HEK293T (cell line): ENCODE results near the gene PCA3.

Source experiments
- ARNT ChIP-seq: fragments of 450-650 bp; IDR thresholded peaks from 2 replicates; pipeline ENCODE4 v1.6.1; 2017; ENCODE audit warnings: mild to moderate bottlenecking
- BHLHE40 ChIP-seq: fragments of 450-650 bp; IDR thresholded peaks from 2 replicates; pipeline ENCODE4 v1.6.1; 2016; ENCODE audit warnings: mild to moderate bottlenecking, moderate library complexity, borderline replicate concordance
- CTBP1 ChIP-seq: fragments of 450-650 bp; IDR thresholded peaks from 2 replicates; pipeline ENCODE4 v1.6.1; 2016; ENCODE audit warnings: borderline replicate concordance
- ELF4 ChIP-seq: fragments of 450-650 bp; IDR thresholded peaks from 2 replicates; pipeline ENCODE4 v1.6.1; 2017; ENCODE audit warnings: antibody characterized with exemption
- FOXA1 ChIP-seq: fragments of 450-650 bp; IDR thresholded peaks from 2 replicates; pipeline ENCODE4 v1.6.1; 2016; ENCODE audit warnings: mild to moderate bottlenecking
- FOXK2 ChIP-seq: fragments of 450-650 bp; IDR thresholded peaks from 2 replicates; pipeline ENCODE4 v1.6.1; 2016; ENCODE audit warnings: mild to moderate bottlenecking
- FOXM1 ChIP-seq: fragments of 450-650 bp; IDR thresholded peaks from 2 replicates; pipeline ENCODE4 v1.6.1; 2017; ENCODE audit warnings: mild to moderate bottlenecking, borderline replicate concordance
- HDGF ChIP-seq: fragments of 450-650 bp; IDR thresholded peaks from 2 replicates; pipeline ENCODE4 v1.6.1; 2017; ENCODE audit warnings: antibody characterized with exemption, borderline replicate concordance
- L3MBTL2 ChIP-seq: fragments of 450-650 bp; conservative IDR thresholded peaks from 2 replicates; pipeline ENCODE4 v1.6.1; 2016; ENCODE audit warnings: mild to moderate bottlenecking
- LEF1 ChIP-seq: fragments of 450-650 bp; IDR thresholded peaks from 2 replicates; pipeline ENCODE4 v1.6.1; 2017; ENCODE audit warnings: mild to moderate bottlenecking, borderline replicate concordance
- NFRKB ChIP-seq: fragments of 450-650 bp; IDR thresholded peaks from 2 replicates; pipeline ENCODE4 v1.6.1; 2016; ENCODE audit warnings: mild to moderate bottlenecking, moderate library complexity
- SP1 ChIP-seq: fragments of 450-650 bp; IDR thresholded peaks from 2 replicates; pipeline ENCODE4 v1.6.1; 2017
- SUZ12 ChIP-seq: fragments of 450-650 bp; IDR thresholded peaks from 2 replicates; pipeline ENCODE4 v1.6.1; 2016; ENCODE audit warnings: mild to moderate bottlenecking
- TARDBP ChIP-seq: fragments of 450-650 bp; IDR thresholded peaks from 2 replicates; pipeline ENCODE4 v1.6.1; 2016

DNA sequence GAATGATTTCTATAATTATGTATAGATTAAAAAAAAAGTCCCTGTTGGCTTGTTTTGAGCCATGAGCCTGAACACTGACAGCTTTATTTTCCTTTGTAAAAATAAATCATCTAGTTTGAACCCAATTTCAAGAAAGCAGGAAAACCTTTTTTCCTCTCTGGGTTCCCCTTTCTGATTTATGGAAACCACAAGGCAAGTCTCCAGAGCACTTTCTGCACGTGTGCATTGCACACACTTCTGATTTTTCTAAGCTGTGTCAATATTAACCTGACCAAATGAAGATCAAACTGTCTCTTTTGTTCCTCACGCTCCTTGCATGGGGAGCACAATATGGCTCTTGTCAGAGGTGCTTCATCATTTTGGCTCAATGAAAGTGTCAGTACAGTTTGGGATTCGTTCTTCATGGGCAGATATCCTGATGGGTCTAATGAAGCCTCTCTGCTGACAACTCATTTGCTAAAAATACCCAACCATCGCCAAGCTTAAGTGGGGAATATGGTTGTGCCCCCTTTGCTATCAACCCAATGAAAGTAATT is 39.2 kb upstream of the PCA3 start:
- TF ChIP-seq SP1 (no peak), SUZ12 (no peak), CTBP1 (no peak), LEF1 (no peak), HDGF (no peak), ELF4 (no peak), ARNT (no peak), FOXM1 (no peak), L3MBTL2 (no peak), BHLHE40 (no peak), FOXA1 (no peak), NFRKB (no peak), TARDBP (no peak), FOXK2 (no peak)
